GM23338 (cell line): ENCODE results near the gene SLC16A11. TPM values are rescaled to one million over a fixed set of nuclear protein-coding genes. Genes with fewer than 3 reads are reported as not detected.

Experiments
- EZH2phosphoT487 ChIP-seq: fragments of 200-600 bp; sonication (generic); IDR thresholded peaks from one replicate; pipeline ENCODE4 v1.8.1; 2018; ENCODE audit warnings: antibody characterized with exemption; ENCODE audit not compliant: unreplicated experiment
- JUNB ChIP-seq: IDR thresholded peaks from one replicate; pipeline ENCODE4 v1.6.1; 2016; ENCODE audit warnings: antibody characterized with exemption; ENCODE audit not compliant: unreplicated experiment
- ZNF114 ChIP-seq: fragments of 250-450 bp; sonication (Bioruptor Pico); IDR thresholded peaks from 2 replicates; pipeline ENCODE4 v1.5.0; 2020; ENCODE audit warnings: mild to moderate bottlenecking, moderate library complexity
- polyA plus RNA-seq: library from polyadenylated mRNA; unstranded; fragments of >200 nt; fragmentation: Nextera tagmentation; extraction: Ambion mirVana; gene quantifications from 2 replicates; pipeline ENCODE4 v1.2.1, GENCODE V29; 2016
- total RNA-seq: library from RNA; depleted of rRNA; stranded (reverse); fragments of >200 nt; shearing (Covaris generic); gene quantifications from 2 replicates; pipeline ENCODE4 v1.2.3, GENCODE V29; 2014
- TF ChIP-seq, protein P1 (sequence below): fragments of 250-450 bp; sonication (Bioruptor Pico); IDR thresholded peaks from 2 replicates; pipeline ENCODE4 v1.5.0; 2020; ENCODE audit warnings: mild to moderate bottlenecking, moderate library complexity
- TF ChIP-seq, protein P2 (sequence below), 2 experiments: fragments of 200-600 bp in 1 of 2; sonication (generic) in 1 of 2; conservative IDR thresholded peaks; 2 replicates each; pipeline versions ENCODE4 v1.5.1 to v1.6.1; 2016 to 2017; ENCODE audit warnings: antibody characterized with exemption in 2 of 2, low read depth in 2 of 2, mild to moderate bottlenecking in 2 of 2, moderate library complexity in 1 of 2
- TF ChIP-seq, protein P3 (sequence below): IDR thresholded peaks from 2 replicates; pipeline ENCODE4 v1.6.1; 2016; ENCODE audit warnings: antibody characterized with exemption

SLC16A11 gene
- total and polyA plus RNA-seq, 2 experiments from 2014 or later: 0.42 to 0.68 TPM

DNA sequence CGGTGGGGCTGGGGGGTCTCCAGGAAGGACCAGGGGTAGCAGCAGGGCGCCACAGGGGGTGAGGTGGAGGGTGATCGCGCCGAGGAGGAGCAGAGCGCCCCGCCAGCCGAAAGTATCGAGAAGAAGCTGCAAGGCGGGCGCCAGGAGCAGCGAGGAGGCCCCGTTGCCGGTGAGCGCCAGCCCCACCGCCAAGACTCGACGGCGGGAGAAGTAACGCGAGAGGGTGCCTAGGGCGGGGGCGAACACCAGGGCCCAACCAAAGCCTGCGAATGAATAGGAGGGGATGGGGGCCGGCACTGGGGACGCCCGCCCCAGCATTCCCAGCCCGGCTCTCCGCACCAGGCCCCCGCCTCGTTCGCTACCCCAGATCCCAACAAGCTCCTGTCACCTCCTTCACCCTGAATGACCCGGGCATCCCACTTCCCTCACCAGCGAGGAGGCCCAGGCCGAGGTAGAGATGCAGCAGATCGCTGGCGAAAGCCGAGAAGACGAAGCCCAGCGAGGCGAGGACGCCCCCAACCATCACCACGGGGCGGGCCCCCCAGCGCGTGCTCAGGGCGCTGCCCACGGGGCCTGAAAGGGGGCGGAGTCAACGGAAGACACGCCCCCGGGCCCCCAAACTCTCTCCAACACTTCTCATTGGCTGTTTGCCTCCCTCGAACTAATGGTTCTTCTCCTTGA lies 1.3 kb downstream of the SLC16A11 start (continued):
- TF ChIP-seq, protein P1, sequence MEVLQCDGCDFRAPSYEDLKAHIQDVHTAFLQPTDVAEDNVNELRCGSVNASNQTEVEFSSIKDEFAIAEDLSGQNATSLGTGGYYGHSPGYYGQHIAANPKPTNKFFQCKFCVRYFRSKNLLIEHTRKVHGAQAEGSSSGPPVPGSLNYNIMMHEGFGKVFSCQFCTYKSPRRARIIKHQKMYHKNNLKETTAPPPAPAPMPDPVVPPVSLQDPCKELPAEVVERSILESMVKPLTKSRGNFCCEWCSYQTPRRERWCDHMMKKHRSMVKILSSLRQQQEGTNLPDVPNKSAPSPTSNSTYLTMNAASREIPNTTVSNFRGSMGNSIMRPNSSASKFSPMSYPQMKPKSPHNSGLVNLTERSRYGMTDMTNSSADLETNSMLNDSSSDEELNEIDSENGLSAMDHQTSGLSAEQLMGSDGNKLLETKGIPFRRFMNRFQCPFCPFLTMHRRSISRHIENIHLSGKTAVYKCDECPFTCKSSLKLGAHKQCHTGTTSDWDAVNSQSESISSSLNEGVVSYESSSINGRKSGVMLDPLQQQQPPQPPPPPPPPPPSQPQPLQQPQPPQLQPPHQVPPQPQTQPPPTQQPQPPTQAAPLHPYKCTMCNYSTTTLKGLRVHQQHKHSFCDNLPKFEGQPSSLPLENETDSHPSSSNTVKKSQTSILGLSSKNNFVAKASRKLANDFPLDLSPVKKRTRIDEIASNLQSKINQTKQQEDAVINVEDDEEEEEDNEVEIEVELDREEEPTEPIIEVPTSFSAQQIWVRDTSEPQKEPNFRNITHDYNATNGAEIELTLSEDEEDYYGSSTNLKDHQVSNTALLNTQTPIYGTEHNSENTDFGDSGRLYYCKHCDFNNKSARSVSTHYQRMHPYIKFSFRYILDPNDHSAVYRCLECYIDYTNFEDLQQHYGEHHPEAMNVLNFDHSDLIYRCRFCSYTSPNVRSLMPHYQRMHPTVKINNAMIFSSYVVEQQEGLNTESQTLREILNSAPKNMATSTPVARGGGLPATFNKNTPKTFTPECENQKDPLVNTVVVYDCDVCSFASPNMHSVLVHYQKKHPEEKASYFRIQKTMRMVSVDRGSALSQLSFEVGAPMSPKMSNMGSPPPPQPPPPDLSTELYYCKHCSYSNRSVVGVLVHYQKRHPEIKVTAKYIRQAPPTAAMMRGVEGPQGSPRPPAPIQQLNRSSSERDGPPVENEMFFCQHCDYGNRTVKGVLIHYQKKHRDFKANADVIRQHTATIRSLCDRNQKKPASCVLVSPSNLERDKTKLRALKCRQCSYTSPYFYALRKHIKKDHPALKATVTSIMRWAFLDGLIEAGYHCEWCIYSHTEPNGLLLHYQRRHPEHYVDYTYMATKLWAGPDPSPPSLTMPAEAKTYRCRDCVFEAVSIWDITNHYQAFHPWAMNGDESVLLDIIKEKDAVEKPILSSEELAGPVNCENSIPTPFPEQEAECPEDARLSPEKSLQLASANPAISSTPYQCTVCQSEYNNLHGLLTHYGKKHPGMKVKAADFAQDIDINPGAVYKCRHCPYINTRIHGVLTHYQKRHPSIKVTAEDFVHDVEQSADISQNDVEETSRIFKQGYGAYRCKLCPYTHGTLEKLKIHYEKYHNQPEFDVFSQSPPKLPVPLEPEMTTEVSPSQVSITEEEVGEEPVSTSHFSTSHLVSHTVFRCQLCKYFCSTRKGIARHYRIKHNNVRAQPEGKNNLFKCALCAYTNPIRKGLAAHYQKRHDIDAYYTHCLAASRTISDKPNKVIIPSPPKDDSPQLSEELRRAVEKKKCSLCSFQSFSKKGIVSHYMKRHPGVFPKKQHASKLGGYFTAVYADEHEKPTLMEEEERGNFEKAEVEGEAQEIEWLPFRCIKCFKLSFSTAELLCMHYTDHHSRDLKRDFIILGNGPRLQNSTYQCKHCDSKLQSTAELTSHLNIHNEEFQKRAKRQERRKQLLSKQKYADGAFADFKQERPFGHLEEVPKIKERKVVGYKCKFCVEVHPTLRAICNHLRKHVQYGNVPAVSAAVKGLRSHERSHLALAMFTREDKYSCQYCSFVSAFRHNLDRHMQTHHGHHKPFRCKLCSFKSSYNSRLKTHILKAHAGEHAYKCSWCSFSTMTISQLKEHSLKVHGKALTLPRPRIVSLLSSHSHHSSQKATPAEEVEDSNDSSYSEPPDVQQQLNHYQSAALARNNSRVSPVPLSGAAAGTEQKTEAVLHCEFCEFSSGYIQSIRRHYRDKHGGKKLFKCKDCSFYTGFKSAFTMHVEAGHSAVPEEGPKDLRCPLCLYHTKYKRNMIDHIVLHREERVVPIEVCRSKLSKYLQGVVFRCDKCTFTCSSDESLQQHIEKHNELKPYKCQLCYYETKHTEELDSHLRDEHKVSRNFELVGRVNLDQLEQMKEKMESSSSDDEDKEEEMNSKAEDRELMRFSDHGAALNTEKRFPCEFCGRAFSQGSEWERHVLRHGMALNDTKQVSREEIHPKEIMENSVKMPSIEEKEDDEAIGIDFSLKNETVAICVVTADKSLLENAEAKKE (CRISPR knock-in tag): no peak
- TF ChIP-seq EZH2phosphoT487: no peak
- TF ChIP-seq, protein P2, sequence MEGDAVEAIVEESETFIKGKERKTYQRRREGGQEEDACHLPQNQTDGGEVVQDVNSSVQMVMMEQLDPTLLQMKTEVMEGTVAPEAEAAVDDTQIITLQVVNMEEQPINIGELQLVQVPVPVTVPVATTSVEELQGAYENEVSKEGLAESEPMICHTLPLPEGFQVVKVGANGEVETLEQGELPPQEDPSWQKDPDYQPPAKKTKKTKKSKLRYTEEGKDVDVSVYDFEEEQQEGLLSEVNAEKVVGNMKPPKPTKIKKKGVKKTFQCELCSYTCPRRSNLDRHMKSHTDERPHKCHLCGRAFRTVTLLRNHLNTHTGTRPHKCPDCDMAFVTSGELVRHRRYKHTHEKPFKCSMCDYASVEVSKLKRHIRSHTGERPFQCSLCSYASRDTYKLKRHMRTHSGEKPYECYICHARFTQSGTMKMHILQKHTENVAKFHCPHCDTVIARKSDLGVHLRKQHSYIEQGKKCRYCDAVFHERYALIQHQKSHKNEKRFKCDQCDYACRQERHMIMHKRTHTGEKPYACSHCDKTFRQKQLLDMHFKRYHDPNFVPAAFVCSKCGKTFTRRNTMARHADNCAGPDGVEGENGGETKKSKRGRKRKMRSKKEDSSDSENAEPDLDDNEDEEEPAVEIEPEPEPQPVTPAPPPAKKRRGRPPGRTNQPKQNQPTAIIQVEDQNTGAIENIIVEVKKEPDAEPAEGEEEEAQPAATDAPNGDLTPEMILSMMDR (conservative IDR thresholded peaks at IDR 0.05; ENCODE audit: low read depth in 2 of 2): no peak
- TF ChIP-seq ZNF114: no peak
- TF ChIP-seq, protein P3, sequence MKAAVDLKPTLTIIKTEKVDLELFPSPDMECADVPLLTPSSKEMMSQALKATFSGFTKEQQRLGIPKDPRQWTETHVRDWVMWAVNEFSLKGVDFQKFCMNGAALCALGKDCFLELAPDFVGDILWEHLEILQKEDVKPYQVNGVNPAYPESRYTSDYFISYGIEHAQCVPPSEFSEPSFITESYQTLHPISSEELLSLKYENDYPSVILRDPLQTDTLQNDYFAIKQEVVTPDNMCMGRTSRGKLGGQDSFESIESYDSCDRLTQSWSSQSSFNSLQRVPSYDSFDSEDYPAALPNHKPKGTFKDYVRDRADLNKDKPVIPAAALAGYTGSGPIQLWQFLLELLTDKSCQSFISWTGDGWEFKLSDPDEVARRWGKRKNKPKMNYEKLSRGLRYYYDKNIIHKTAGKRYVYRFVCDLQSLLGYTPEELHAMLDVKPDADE: no peak
- no peak for TF ChIP-seq JUNB
